Endothelial cell of umbilical vein (primary cell): Measurements from ENCODE around the gene ASIC5. TPM values are rescaled to one million over a fixed set of nuclear protein-coding genes. Genes with fewer than 3 reads are reported as not detected.

Source experiments
- BruUV-seq: library from RNA; stranded (reverse); fragments of 400-500 nt; replicated peaks from 2 replicates; lab custom pipeline; 2021; lab: Mats Ljungman, UMichigan
- CTCF ChIA-PET: fragments of 300-600, 350-600 bp; sonication (Branson Sonifier 250); formaldehyde crosslinking; loops from one replicate; lab custom pipeline; 2021; ENCODE audit warnings: antibody characterized with exemption, inconsistent platforms; lab: Charles Lee
- POLR2A ChIA-PET: fragments of 300-600, 350-600 bp; sonication (Branson Sonifier 250); formaldehyde crosslinking; loops from one replicate; lab custom pipeline; 2021; ENCODE audit warnings: antibody characterized with exemption, inconsistent platforms; lab: Charles Lee
- DNase-seq: peaks from one replicate; pipeline ENCODE4 v3.0.0-alpha.2; 2011; ENCODE audit warnings: low read depth, low spot score
- FAIRE-seq: peaks from 2 replicates; lab custom pipeline; 2011; peaks lifted over from hg19 to GRCh38; lab: Jason Lieb, UNC
- H2AFZ ChIP-seq: 2 replicates; pipeline ENCODE4 v1.6.0; 2012; ENCODE audit warnings: low read depth, low read length, control low read depth, inconsistent platforms
- H3K27ac ChIP-seq: 2 replicates; pipeline ENCODE4 v1.5.1; 2011; ENCODE audit warnings: low read depth, mild to moderate bottlenecking, control low read depth, low read length, moderate library complexity; ENCODE audit not compliant: insufficient read depth
- H3K27me3 ChIP-seq, 2 experiments: 2 replicates each; pipeline versions ENCODE4 v1.6.0 to v1.6.1; 2011; ENCODE audit warnings: low read length in 2 of 2, mixed read lengths in 1 of 2; ENCODE audit not compliant: control insufficient read depth in 2 of 2, insufficient read depth in 2 of 2
- H3K36me3 ChIP-seq, 2 experiments: 2 replicates in 1 of 2; 3 replicates in 1 of 2; pipeline ENCODE4 v1.5.1; 2011; ENCODE audit warnings: low read length in 2 of 2, mild to moderate bottlenecking in 1 of 2, moderate library complexity in 1 of 2; ENCODE audit not compliant: control insufficient read depth in 2 of 2, insufficient read depth in 2 of 2; ENCODE audit errors: extremely low read depth in 1 of 2
- H3K4me1 ChIP-seq: 3 replicates; pipeline ENCODE4 v1.5.1; 2011; ENCODE audit warnings: mild to moderate bottlenecking, low read length; ENCODE audit not compliant: control insufficient read depth, insufficient read depth; ENCODE audit errors: extremely low read depth
- H3K4me2 ChIP-seq: 2 replicates; pipeline ENCODE4 v1.6.1; 2011; ENCODE audit warnings: low read length, control low read depth, mixed read lengths; ENCODE audit not compliant: insufficient read depth
- H3K4me3 ChIP-seq, 3 experiments: fragments of 200-600 bp in 1 of 3; sonication (generic), shearing (Covaris generic) in 1 of 3; replicated peaks in 1 of 3; 2 replicates each; pipeline ENCODE4 v1.5.1; 2011 to 2016; ENCODE audit warnings: control low read depth in 3 of 3, low read length in 3 of 3, mild to moderate bottlenecking in 2 of 3, inconsistent platforms in 1 of 3, low read depth in 1 of 3, moderate library complexity in 1 of 3; ENCODE audit not compliant: insufficient read depth in 1 of 3
- H3K79me2 ChIP-seq: 2 replicates; pipeline ENCODE4 v1.6.0; 2012; ENCODE audit warnings: low read length, inconsistent platforms; ENCODE audit not compliant: control insufficient read depth, insufficient read depth
- H3K9ac ChIP-seq: replicated peaks from 2 replicates; pipeline ENCODE3; 2011; ENCODE audit warnings: low read length, control low read depth; ENCODE audit not compliant: insufficient read depth; ENCODE audit errors: extremely low read depth
- H3K9me1 ChIP-seq: replicated peaks from 3 replicates; pipeline ENCODE4 v1.6.0; 2011; ENCODE audit warnings: mild to moderate bottlenecking, low read length; ENCODE audit not compliant: control insufficient read depth, insufficient read depth; ENCODE audit errors: extremely low read depth
- H3K9me3 ChIP-seq: replicated peaks from 2 replicates; pipeline ENCODE4 v1.5.1; 2012; ENCODE audit warnings: low read length, inconsistent platforms; ENCODE audit not compliant: control insufficient read depth, insufficient read depth
- H4K20me1 ChIP-seq: replicated peaks from 2 replicates; pipeline ENCODE3; 2011; ENCODE audit warnings: mild to moderate bottlenecking, low read length; ENCODE audit not compliant: control insufficient read depth, insufficient read depth; ENCODE audit errors: extremely low read depth
- CTCF ChIP-seq, 2 donors: IDR thresholded peaks; 1 replicate in 1 of 2; 2 replicates in 1 of 2; pipeline ENCODE4 v1.5.1; 2011; ENCODE audit warnings: low read length in 2 of 2, mild to moderate bottlenecking in 2 of 2, moderate library complexity in 2 of 2, control low read depth in 1 of 2, inconsistent platforms in 1 of 2, low read depth in 1 of 2; ENCODE audit not compliant: insufficient read depth in 1 of 2; ENCODE audit errors: extremely low read depth in 1 of 2
- EZH2 ChIP-seq: IDR thresholded peaks from 2 replicates; pipeline ENCODE4 v1.6.1; 2012; ENCODE audit warnings: borderline replicate concordance, low read depth, mild to moderate bottlenecking, moderate library complexity, low read length, inconsistent platforms; ENCODE audit not compliant: severe bottlenecking
- FOS ChIP-seq: IDR thresholded peaks from 2 replicates; pipeline ENCODE4 v1.6.1; 2011; ENCODE audit warnings: mild to moderate bottlenecking, low read length, moderate library complexity, borderline replicate concordance; ENCODE audit not compliant: insufficient read depth
- GATA2 ChIP-seq: IDR thresholded peaks from 2 replicates; pipeline ENCODE4 v1.7.0; 2011; ENCODE audit warnings: low read depth, mild to moderate bottlenecking, moderate library complexity, mixed read lengths, low read length; ENCODE audit not compliant: insufficient read length, insufficient read depth
- JUN ChIP-seq: IDR thresholded peaks from 2 replicates; pipeline ENCODE4 v1.6.1; 2011; ENCODE audit warnings: borderline replicate concordance, low read depth; ENCODE audit not compliant: insufficient read length, insufficient read depth
- MAX ChIP-seq: IDR thresholded peaks from 2 replicates; pipeline ENCODE4 v1.6.1; 2011; ENCODE audit not compliant: insufficient read depth, insufficient read length
- MYC ChIP-seq: IDR thresholded peaks from one replicate; pipeline ENCODE4 v1.6.1; 2011; ENCODE audit warnings: mild to moderate bottlenecking, low read depth, low read length
- POLR2A ChIP-seq: IDR thresholded peaks from 2 replicates; pipeline ENCODE4 v1.6.1; 2012; ENCODE audit warnings: low read depth, mild to moderate bottlenecking, control low read depth, low read length
- POLR2AphosphoS5 ChIP-seq: IDR thresholded peaks from 2 replicates; pipeline ENCODE4 v1.6.1; 2012; ENCODE audit warnings: low read depth, mild to moderate bottlenecking, control low read depth, low read length, moderate library complexity; ENCODE audit not compliant: insufficient read depth
- dilution Hi-C: fragments of 300-500 bp; cut with MboI; formaldehyde crosslinking; loops from one replicate; pipeline ENCODE4 v1.15.0; 2019; ENCODE audit warnings: low sequenced_read_pairs; ENCODE audit not compliant: extremely low pct_ligation_motif_present
- intact Hi-C: fragments of 100-400 bp; cut with micrococcal nuclease; formaldehyde crosslinking; loops from one replicate; pipeline ENCODE4 v1.10.0; 2022
- polyA plus RNA-seq, 4 experiments: library from polyadenylated mRNA; depleted of rRNA in 3 of 4; stranded (reverse) in 3 of 4; unstranded in 1 of 4; fragments of >200 nt; gene quantifications; 2 replicates each; pipeline versions ENCODE4 v1.2.1 to v1.2.3, GENCODE V29; 2011 to 2012; ENCODE audit warnings: missing spikeins in 1 of 4
- total RNA-seq: library from RNA; stranded (reverse); gene quantifications from 2 replicates; pipeline ENCODE4 v1.2.3, GENCODE V29; 2021

The ASIC5 gene
- total and polyA plus RNA-seq, 2 donors (not counting 3 experiments of a cell fraction or from before 2014, with no cell fraction given), result not detected

GRCh38 chr4:155820887-155821518 is 45.1 kb downstream of the ASIC5 start:
- H2AFZ ChIP-seq, result no peak overlapping the region
- no peaks in the 10 kb centered on the region for H3K79me2 ChIP-seq
- H4K20me1 ChIP-seq, result no peaks in the 10 kb centered on the region
- FAIRE-seq (no peak), DNase-seq (no peak)
- H3K9me3 ChIP-seq, result no peaks in the 10 kb centered on the region
- intact Hi-C loops (no loop called here), dilution Hi-C loops (no loop called here)
- BruUV-seq, result no TSS peak
- H3K4me1 ChIP-seq, result no peaks in the 10 kb centered on the region
- no peak overlapping the region for H3K9ac ChIP-seq
- H3K27me3 ChIP-seq, result no peaks in the 10 kb centered on the region
- POLR2A ChIA-PET, result no interaction called here
- H3K4me2 ChIP-seq, result no peak overlapping the region
- TF ChIP-seq GATA2 (no peak), POLR2A (no peak), MYC (no peak), POLR2AphosphoS5 (no peak), FOS (no peak), CTCF (IDR thresholded peaks at IDR 0.05; ENCODE audit: extremely low read depth in 1 of 2, insufficient read depth in 1 of 2, low read depth in 1 of 2, low read length in 2 of 2) (no peak), EZH2 (no peak), MAX (no peak), JUN (no peak)
- CTCF ChIA-PET, result interaction anchor here (1.0 kb wide), 1 partner anchor 132 kb away, joined by 4 read pairs; no protein-coding TSS in a partner anchor
- H3K4me3 ChIP-seq, result no peak overlapping the region
- no peaks in the 10 kb centered on the region for H3K9me1 ChIP-seq
- H3K27ac ChIP-seq, result no peak overlapping the region
- no peaks in the 10 kb centered on the region for H3K36me3 ChIP-seq
